CD14-positive monocyte (primary cell): Measurements from ENCODE around the gene GPD1L. TPM values are rescaled to one million over a fixed set of nuclear protein-coding genes. Genes with fewer than 3 reads are reported as not detected.

Experiments used
- DNase-seq, 3 donors: peaks; one replicate each; pipeline ENCODE4 v3.0.0-alpha.2; 2011 to 2022
- H2AFZ ChIP-seq: 2 replicates; pipeline ENCODE4 v1.6.0; 2012; ENCODE audit warnings: mild to moderate bottlenecking, low read depth, low read length, inconsistent platforms; ENCODE audit not compliant: insufficient read depth, poor library complexity, severe bottlenecking
- H3K27ac ChIP-seq, 2 donors: 1 replicate in 1 of 2; 2 replicates in 1 of 2; pipeline ENCODE4 v1.5.1; 2012 to 2013; ENCODE audit warnings: low read length in 2 of 2, control low read depth in 1 of 2, inconsistent platforms in 1 of 2, low read depth in 1 of 2, mild to moderate bottlenecking in 1 of 2
- H3K27me3 ChIP-seq, 2 donors: one replicate each; pipeline versions ENCODE4 v1.6.0 to v1.6.1; 2011 to 2013; ENCODE audit warnings: low read length in 2 of 2; ENCODE audit not compliant: control insufficient read depth in 2 of 2, insufficient read depth in 2 of 2
- H3K36me3 ChIP-seq, 2 donors: replicated peaks in 1 of 2; 1 replicate in 1 of 2; 2 replicates in 1 of 2; pipeline versions ENCODE4 v1.5.1 to v1.6.1; 2012 to 2013; ENCODE audit warnings: low read length in 2 of 2, control low read depth in 1 of 2, inconsistent platforms in 1 of 2, mild to moderate bottlenecking in 1 of 2; ENCODE audit not compliant: insufficient read depth in 2 of 2, control insufficient read depth in 1 of 2
- H3K4me1 ChIP-seq, 2 donors: 1 replicate in 1 of 2; 2 replicates in 1 of 2; pipeline versions ENCODE4 v1.5.1 to v1.6.1; 2012 to 2013; ENCODE audit warnings: low read length in 2 of 2, control low read depth in 1 of 2, inconsistent platforms in 1 of 2, mild to moderate bottlenecking in 1 of 2, moderate library complexity in 1 of 2; ENCODE audit not compliant: insufficient read depth in 2 of 2, control insufficient read depth in 1 of 2
- H3K4me2 ChIP-seq: replicated peaks from 2 replicates; pipeline ENCODE3; 2012; ENCODE audit warnings: low read length, moderate library complexity, mild to moderate bottlenecking; ENCODE audit not compliant: poor library complexity, severe bottlenecking; ENCODE audit errors: extremely low read depth
- H3K4me3 ChIP-seq, 3 experiments: fragments of 200-600 bp in 1 of 3; sonication (generic) in 1 of 3; replicated peaks in 1 of 3; 1 replicate in 2 of 3; 2 replicates in 1 of 3; pipeline ENCODE4 v1.5.1; 2011 to 2013; ENCODE audit warnings: low read length in 3 of 3, mild to moderate bottlenecking in 3 of 3, control low read depth in 2 of 3, low read depth in 2 of 3, inconsistent platforms in 1 of 3, moderate library complexity in 1 of 3
- H3K79me2 ChIP-seq: 2 replicates; pipeline ENCODE4 v1.6.0; 2012; ENCODE audit warnings: mild to moderate bottlenecking, control low read depth, inconsistent platforms, low read length, moderate library complexity; ENCODE audit not compliant: insufficient read depth
- H3K9ac ChIP-seq: 2 replicates; pipeline ENCODE4 v1.6.0; 2017; ENCODE audit warnings: low read length, mild to moderate bottlenecking; ENCODE audit not compliant: insufficient read depth, poor library complexity, severe bottlenecking
- H3K9me3 ChIP-seq, 2 donors: replicated peaks in 1 of 2; 1 replicate in 1 of 2; 2 replicates in 1 of 2; pipeline versions ENCODE4 v1.5.1 to v1.6.1; 2012 to 2013; ENCODE audit warnings: low read length in 2 of 2, control low read depth in 1 of 2; ENCODE audit not compliant: control insufficient read depth in 1 of 2, insufficient read depth in 1 of 2
- H4K20me1 ChIP-seq: 2 replicates; pipeline ENCODE4 v1.6.0; 2012; ENCODE audit warnings: mild to moderate bottlenecking, low read length, control low read depth, moderate library complexity; ENCODE audit not compliant: insufficient read depth
- H3K27ac Mint-ChIP-seq, 7 donors: one replicate each; pipeline ENCODE4 v1.8.0; 2020; ENCODE audit warnings: mild to moderate bottlenecking in 7 of 7, mixed read lengths in 7 of 7, moderate library complexity in 6 of 7, inconsistent platforms in 2 of 7
- H3K27me3 Mint-ChIP-seq, 3 donors: one replicate each; pipeline ENCODE4 v1.8.0; 2021 to 2022; ENCODE audit warnings: low read depth in 3 of 3, mild to moderate bottlenecking in 3 of 3, mixed read lengths in 3 of 3, moderate library complexity in 3 of 3, inconsistent platforms in 1 of 3
- H3K36me3 Mint-ChIP-seq, 2 donors: one replicate each; pipeline ENCODE4 v1.8.0; 2020; ENCODE audit warnings: mixed read lengths in 2 of 2, inconsistent platforms in 1 of 2, mild to moderate bottlenecking in 1 of 2
- H3K4me1 Mint-ChIP-seq: one replicate; pipeline ENCODE4 v1.8.0; 2020; ENCODE audit warnings: mild to moderate bottlenecking, mixed read lengths
- H3K4me3 Mint-ChIP-seq, 2 donors: one replicate each; pipeline ENCODE4 v1.8.0; 2020; ENCODE audit warnings: mild to moderate bottlenecking in 2 of 2, mixed read lengths in 2 of 2, moderate library complexity in 1 of 2
- H3K9me3 Mint-ChIP-seq, 7 donors: one replicate each; pipeline ENCODE4 v1.8.0; 2020 to 2022; ENCODE audit warnings: mixed read lengths in 7 of 7, mild to moderate bottlenecking in 6 of 7, moderate library complexity in 6 of 7, inconsistent platforms in 2 of 7
- CTCF ChIP-seq: fragments of 200-600 bp; IDR thresholded peaks from one replicate; pipeline ENCODE4 v1.8.0; 2022; ENCODE audit warnings: antibody characterized with exemption, mild to moderate bottlenecking
- WGBS: methylation state at CpG from one replicate; pipeline ENCODE4 v1.1.5; 2013; ENCODE audit warnings: missing lambda C conversion rate; ENCODE audit not compliant: insufficient coverage; 5-methylcytosine and 5-hydroxymethylcytosine counted together
- intact Hi-C, 2 donors: fragments of 100-400 bp; cut with micrococcal nuclease; formaldehyde crosslinking; loops; one replicate each; pipeline versions ENCODE4 v1.15.0 to v1.15.1; 2023
- polyA plus RNA-seq, 3 donors: library from polyadenylated mRNA; depleted of rRNA in 1 of 3; unstranded in 2 of 3; stranded (reverse) in 1 of 3; fragments of 300-500 nt in 2 of 3; fragments of >200 nt in 1 of 3; fragmentation: Illumina TruSeq in 2 of 3; gene quantifications; 1 replicate in 2 of 3; 2 replicates in 1 of 3; pipeline ENCODE4 v1.2.3, GENCODE V29; 2012 to 2021

GPD1L gene
- polyA plus RNA-seq, 3 donors = 4.9 to 11.8 (median 10.2) TPM

GRCh38 chr3:32154205-32154579 lies 47.8 kb downstream of the GPD1L start:
- H3K4me1 ChIP-seq = no peaks in the 10 kb centered on the region
- H3K79me2 ChIP-seq = no peaks in the 10 kb centered on the region
- peaks cover 0 to 2% (median 0%) of the 10 kb centered on the region in 7 donors for H3K9me3 Mint-ChIP-seq
- H3K27me3 Mint-ChIP-seq = no peaks in the 10 kb centered on the region
- no peak overlapping the region for H3K4me2 ChIP-seq
- H3K9ac ChIP-seq = no peak overlapping the region
- H3K27me3 ChIP-seq = no peaks in the 10 kb centered on the region
- H3K36me3 Mint-ChIP-seq = peaks cover 52 to 58% of the 10 kb centered on the region in 2 donors
- no peaks in the 10 kb centered on the region for H3K9me3 ChIP-seq
- no peak overlapping the region for H3K4me3 Mint-ChIP-seq
- no peak overlapping the region for H2AFZ ChIP-seq
- no peak for DNase-seq
- H3K4me1 Mint-ChIP-seq = peaks cover 1% of the 10 kb centered on the region
- peaks cover 9 to 60% of the 10 kb centered on the region in 2 donors for H3K36me3 ChIP-seq
- WGBS = 100% methylated on average over 2 of the region's 3 CpGs
- no peak overlapping the region for H3K27ac Mint-ChIP-seq
- no peak for TF ChIP-seq CTCF
- H3K27ac ChIP-seq = no peak overlapping the region
- intact Hi-C loops = no loop called here
- H4K20me1 ChIP-seq = no peaks in the 10 kb centered on the region
- H3K4me3 ChIP-seq = no peak overlapping the region

DNA sequence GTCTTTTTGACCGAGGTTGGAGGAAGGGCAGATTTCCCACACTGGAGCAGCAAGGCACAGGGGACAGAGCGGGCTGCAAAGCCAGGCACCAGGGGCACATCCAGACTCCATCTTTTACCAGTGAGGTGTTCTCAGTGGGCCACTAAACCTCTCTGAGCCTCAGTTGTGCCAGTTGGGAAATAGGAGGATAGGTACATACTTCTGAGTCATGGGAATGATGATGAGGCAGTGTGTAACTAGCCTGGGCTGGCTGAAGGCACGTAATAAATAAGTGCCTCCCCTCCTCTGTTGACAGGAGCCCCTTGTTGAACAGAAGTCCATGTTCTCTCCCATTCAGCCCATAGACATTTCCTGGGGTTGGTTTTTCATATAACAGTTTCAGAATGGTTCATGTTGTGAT lies 48.7 kb downstream of the GPD1L start:
- H3K9ac ChIP-seq = no peak overlapping the region
- no peaks in the 10 kb centered on the region for H3K79me2 ChIP-seq
- H3K27ac ChIP-seq = no peak overlapping the region
- TF ChIP-seq CTCF = no peak
- H3K27me3 Mint-ChIP-seq = no peaks in the 10 kb centered on the region
- H3K4me3 ChIP-seq = no peak overlapping the region
- H3K9me3 Mint-ChIP-seq = peaks cover 0 to 2% (median 0%) of the 10 kb centered on the region in 7 donors
- no peak overlapping the region for H3K4me3 Mint-ChIP-seq
- no peaks in the 10 kb centered on the region for H4K20me1 ChIP-seq
- peaks cover 54 to 58% of the 10 kb centered on the region in 2 donors for H3K36me3 Mint-ChIP-seq
- H3K4me1 Mint-ChIP-seq = peaks cover 1% of the 10 kb centered on the region
- peaks cover 9 to 61% of the 10 kb centered on the region in 2 donors for H3K36me3 ChIP-seq
- no peak overlapping the region for H3K4me2 ChIP-seq
- no peaks in the 10 kb centered on the region for H3K4me1 ChIP-seq
- no peaks in the 10 kb centered on the region for H3K27me3 ChIP-seq
- WGBS = 90% methylated on average over 2 of the region's 3 CpGs
- H2AFZ ChIP-seq = no peak overlapping the region
- DNase-seq = no peak
- H3K27ac Mint-ChIP-seq = no peak overlapping the region
- H3K9me3 ChIP-seq = no peaks in the 10 kb centered on the region
- intact Hi-C loops = no loop called here
